Memory B cell (primary cell): ENCODE results near the gene BRF1.

Source experiments
- ATAC-seq: fragments of 150-1000 bp; cut with Tn5 transposase; 2 replicates; pipeline ENCODE4 v1.10.0; 2021; ENCODE audit warnings: low read depth, mild to moderate bottlenecking, moderate library complexity
- DNase-seq, 2 donors: peaks; one replicate each; pipeline ENCODE4 v3.0.0; 2022; ENCODE audit warnings: low spot score in 2 of 2
- H3K27ac Mint-ChIP-seq: one replicate; pipeline ENCODE4 v1.8.0; 2022; ENCODE audit warnings: mild to moderate bottlenecking, moderate library complexity, mixed read lengths
- H3K27me3 Mint-ChIP-seq: one replicate; pipeline ENCODE4 v1.8.0; 2022; ENCODE audit warnings: mixed read lengths
- H3K36me3 Mint-ChIP-seq: one replicate; pipeline ENCODE4 v1.8.0; 2022; ENCODE audit warnings: mild to moderate bottlenecking, mixed read lengths
- H3K4me1 Mint-ChIP-seq: one replicate; pipeline ENCODE4 v1.8.0; 2022; ENCODE audit warnings: mixed read lengths
- H3K4me3 Mint-ChIP-seq: one replicate; pipeline ENCODE4 v1.8.0; 2022; ENCODE audit warnings: mild to moderate bottlenecking, moderate library complexity, mixed read lengths
- H3K9me3 Mint-ChIP-seq: one replicate; pipeline ENCODE4 v1.8.0; 2022; ENCODE audit warnings: mixed read lengths

Gene BRF1

GRCh38 chr14:105220699-105221597 lies 79.9 kb downstream of the BRF1 start:
- ATAC-seq = no peak
- H3K4me3 Mint-ChIP-seq = no peak overlapping the region
- no peaks in the 10 kb centered on the region for H3K9me3 Mint-ChIP-seq
- no peak for DNase-seq
- H3K36me3 Mint-ChIP-seq = peaks cover 31% of the 10 kb centered on the region
- no peaks in the 10 kb centered on the region for H3K27me3 Mint-ChIP-seq
- H3K4me1 Mint-ChIP-seq = peaks cover 3% of the 10 kb centered on the region
- no peak overlapping the region for H3K27ac Mint-ChIP-seq

GRCh38 chr14:105219753-105220152 lies 81.0 kb downstream of the BRF1 start:
- H3K4me3 Mint-ChIP-seq = no peak overlapping the region
- DNase-seq (no peak), ATAC-seq (no peak)
- H3K9me3 Mint-ChIP-seq = no peaks in the 10 kb centered on the region
- H3K27ac Mint-ChIP-seq = no peak overlapping the region
- H3K36me3 Mint-ChIP-seq = peaks cover 31% of the 10 kb centered on the region
- H3K27me3 Mint-ChIP-seq = no peaks in the 10 kb centered on the region
- peaks cover 10% of the 10 kb centered on the region for H3K4me1 Mint-ChIP-seq

- no peak for DNase-seq
- no peaks in the 10 kb centered on the region for H3K9me3 Mint-ChIP-seq
- H3K4me1 Mint-ChIP-seq = peaks cover 10% of the 10 kb centered on the region
- H3K27ac Mint-ChIP-seq = no peak overlapping the region
- H3K36me3 Mint-ChIP-seq = peaks cover 29% of the 10 kb centered on the region
- no peaks in the 10 kb centered on the region for H3K27me3 Mint-ChIP-seq
- H3K4me3 Mint-ChIP-seq = no peak overlapping the region
- no peak for ATAC-seq
Observed at GRCh38 chr14:105219043-105219612, 81.7 kb downstream of the BRF1 start.

GRCh38 chr14:105218611-105219010 lies 82.2 kb downstream of the BRF1 start:
- ATAC-seq = no peak
- H3K27ac Mint-ChIP-seq = no peak overlapping the region
- no peaks in the 10 kb centered on the region for H3K9me3 Mint-ChIP-seq
- H3K4me1 Mint-ChIP-seq = peaks cover 10% of the 10 kb centered on the region
- no peak overlapping the region for H3K4me3 Mint-ChIP-seq
- H3K36me3 Mint-ChIP-seq = peaks cover 29% of the 10 kb centered on the region
- no peak for DNase-seq
- no peaks in the 10 kb centered on the region for H3K27me3 Mint-ChIP-seq

DNA sequence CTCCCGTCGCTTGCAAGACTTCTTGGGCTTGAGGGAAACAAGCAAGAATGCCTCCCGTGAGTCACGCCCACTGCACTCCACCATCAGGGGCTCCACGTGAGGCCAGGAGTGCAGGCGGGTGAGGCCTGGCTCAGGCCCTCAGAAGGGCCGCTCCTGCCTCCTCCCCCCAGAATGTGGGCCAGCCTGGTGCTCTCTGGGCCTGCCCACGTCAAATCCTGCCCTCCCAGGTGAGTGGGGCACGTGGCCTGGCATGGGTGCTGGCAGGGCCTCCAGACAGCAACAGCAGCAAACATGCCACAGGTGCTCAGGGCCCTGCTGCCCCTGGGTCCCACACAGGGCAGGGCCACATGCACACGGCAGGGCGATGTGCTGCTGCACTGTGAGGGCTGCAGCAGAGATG lies 83.0 kb downstream of the BRF1 start:
- no peak overlapping the region for H3K4me3 Mint-ChIP-seq
- peaks cover 24% of the 10 kb centered on the region for H3K36me3 Mint-ChIP-seq
- no peak overlapping the region for H3K27ac Mint-ChIP-seq
- no peak for ATAC-seq
- H3K4me1 Mint-ChIP-seq = peaks cover 7% of the 10 kb centered on the region
- no peaks in the 10 kb centered on the region for H3K27me3 Mint-ChIP-seq
- no peak for DNase-seq
- no peaks in the 10 kb centered on the region for H3K9me3 Mint-ChIP-seq

DNA sequence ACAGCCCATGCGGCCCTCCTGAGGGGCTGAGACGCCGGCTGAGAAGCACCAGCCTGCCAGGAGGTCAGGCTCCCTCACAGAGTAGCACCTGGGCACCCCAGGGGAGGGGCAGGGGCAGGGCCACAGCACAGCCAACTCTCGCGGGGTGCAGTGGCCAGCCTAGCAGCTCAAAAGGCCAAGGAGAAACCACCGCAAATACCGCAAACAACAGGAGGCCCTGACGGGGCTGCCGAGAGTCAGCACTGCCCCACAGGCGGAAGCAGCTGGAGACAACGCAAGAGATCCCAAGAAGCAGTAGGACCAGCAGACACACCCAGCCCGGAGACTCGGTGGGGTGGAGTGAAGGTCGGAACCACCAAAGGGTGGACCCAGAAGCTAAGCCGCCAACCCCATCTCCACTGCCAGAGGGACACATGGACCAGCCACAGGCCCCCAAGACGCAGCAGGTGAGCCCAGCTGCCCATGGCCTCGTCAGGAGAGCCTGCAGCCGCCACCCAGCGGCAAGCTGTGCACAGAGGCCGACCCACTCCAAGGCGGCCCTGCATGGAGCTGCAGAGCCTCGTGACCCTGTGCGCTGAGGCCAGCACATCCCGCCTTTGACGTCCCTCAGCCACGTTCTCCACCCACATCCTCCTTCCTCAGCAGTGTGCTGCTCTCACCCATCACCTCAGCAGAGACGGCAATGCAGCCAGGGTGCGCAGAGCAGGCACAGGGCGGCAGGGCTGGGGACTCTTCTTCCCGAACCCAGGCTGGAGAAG lies 84.1 kb downstream of the BRF1 start:
- H3K4me1 Mint-ChIP-seq = peaks cover 7% of the 10 kb centered on the region
- no peak overlapping the region for H3K4me3 Mint-ChIP-seq
- H3K36me3 Mint-ChIP-seq = peaks cover 26% of the 10 kb centered on the region
- H3K27ac Mint-ChIP-seq = no peak overlapping the region
- DNase-seq (no peak), ATAC-seq (no peak)
- H3K9me3 Mint-ChIP-seq = no peaks in the 10 kb centered on the region
- H3K27me3 Mint-ChIP-seq = no peaks in the 10 kb centered on the region

- Mint-ChIP-seq H3K36me3 (peaks cover 23% of the 10 kb centered on the region), H3K27ac (no peak overlapping the region), H3K9me3 (no peaks in the 10 kb centered on the region), H3K27me3 (no peaks in the 10 kb centered on the region), H3K4me3 (no peak overlapping the region), H3K4me1 (peaks cover 7% of the 10 kb centered on the region)
- ATAC-seq (no peak), DNase-seq (no peak)
Observed at GRCh38 chr14:105215602-105216001, 85.2 kb downstream of the BRF1 start.

GRCh38 chr14:105214324-105214915 lies 86.4 kb downstream of the BRF1 start:
- Mint-ChIP-seq H3K4me1 (peaks cover 7% of the 10 kb centered on the region), H3K9me3 (no peaks in the 10 kb centered on the region), H3K36me3 (peaks cover 26% of the 10 kb centered on the region), H3K27me3 (no peaks in the 10 kb centered on the region), H3K27ac (no peak overlapping the region), H3K4me3 (no peak overlapping the region)
- no peak for ATAC-seq
- no peak for DNase-seq

DNA sequence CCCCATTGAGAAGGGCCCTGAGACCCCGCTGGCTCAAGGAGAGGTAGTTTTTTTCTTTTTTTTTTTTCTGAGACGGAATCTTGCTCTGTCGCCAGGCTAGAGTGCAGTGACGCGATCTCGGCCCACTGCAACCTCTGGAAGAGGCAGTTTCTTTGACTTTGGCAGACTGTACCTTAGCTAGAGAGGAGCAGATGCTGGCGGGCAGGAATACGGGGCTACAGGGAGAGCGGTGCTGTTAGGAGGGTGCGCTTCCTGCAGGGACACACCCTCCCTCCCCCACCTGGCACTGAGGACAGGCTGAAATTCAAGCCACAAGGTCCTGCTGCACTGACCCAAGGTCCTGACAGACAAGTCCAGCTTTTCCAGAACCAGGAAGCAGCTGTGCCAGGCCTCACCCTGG lies 87.4 kb downstream of the BRF1 start:
- no peaks in the 10 kb centered on the region for H3K27me3 Mint-ChIP-seq
- H3K27ac Mint-ChIP-seq = no peak overlapping the region
- peaks cover 21% of the 10 kb centered on the region for H3K36me3 Mint-ChIP-seq
- H3K4me3 Mint-ChIP-seq = no peak overlapping the region
- DNase-seq (no peak), ATAC-seq (no peak)
- H3K4me1 Mint-ChIP-seq = peaks cover 7% of the 10 kb centered on the region
- H3K9me3 Mint-ChIP-seq = no peaks in the 10 kb centered on the region

DNA sequence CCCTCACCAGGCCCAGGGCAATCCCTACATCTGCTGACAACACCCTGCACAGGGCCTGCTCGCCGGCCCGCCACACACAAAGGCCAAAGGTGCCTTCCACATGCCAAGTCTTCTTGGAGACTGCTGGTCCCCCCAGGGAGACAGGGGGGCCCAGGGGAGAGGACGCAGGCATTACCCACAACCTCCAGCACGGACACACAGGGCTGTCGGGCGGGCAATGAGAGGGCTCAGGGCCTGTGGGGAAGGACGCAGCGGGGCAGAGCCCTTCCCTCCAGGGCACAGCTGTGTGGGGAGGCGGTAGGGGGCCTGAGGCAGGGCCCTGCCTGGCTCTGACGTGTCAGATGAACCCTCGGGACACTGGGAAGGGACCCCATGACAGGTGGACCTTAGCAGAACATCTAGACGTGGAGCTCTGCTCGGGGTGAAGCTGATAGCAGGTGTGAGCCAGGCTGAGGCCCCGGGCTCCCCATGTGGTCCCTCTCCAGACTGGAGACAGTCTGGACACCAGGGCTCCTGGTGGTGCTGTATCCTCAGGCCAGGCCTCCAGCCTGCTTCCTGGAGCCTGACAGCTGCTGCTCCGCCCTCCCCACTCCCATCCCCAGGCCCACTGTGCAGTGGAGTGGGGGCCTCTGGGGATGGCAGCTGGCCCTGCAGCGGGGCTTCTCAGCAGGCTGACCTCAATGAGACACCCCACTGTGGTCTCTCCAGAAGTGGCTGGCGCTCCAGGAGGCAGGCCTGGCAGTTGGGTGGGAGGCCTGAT lies 88.1 kb downstream of the BRF1 start:
- H3K36me3 Mint-ChIP-seq = peaks cover 19% of the 10 kb centered on the region
- ATAC-seq (no peak), DNase-seq (no peak)
- no peaks in the 10 kb centered on the region for H3K27me3 Mint-ChIP-seq
- no peaks in the 10 kb centered on the region for H3K9me3 Mint-ChIP-seq
- no peak overlapping the region for H3K4me3 Mint-ChIP-seq
- H3K4me1 Mint-ChIP-seq = peaks cover 7% of the 10 kb centered on the region
- no peak overlapping the region for H3K27ac Mint-ChIP-seq

- DNase-seq = no peak
- peaks cover under 1% of the 10 kb centered on the region for H3K27me3 Mint-ChIP-seq
- H3K4me3 Mint-ChIP-seq = no peak overlapping the region
- ATAC-seq = no peak
- peaks cover 7% of the 10 kb centered on the region for H3K4me1 Mint-ChIP-seq
- H3K9me3 Mint-ChIP-seq = no peaks in the 10 kb centered on the region
- no peak overlapping the region for H3K27ac Mint-ChIP-seq
- H3K36me3 Mint-ChIP-seq = peaks cover 16% of the 10 kb centered on the region
Observed at GRCh38 chr14:105211758-105212089, 89.1 kb downstream of the BRF1 start.

- no peak overlapping the region for H3K4me3 Mint-ChIP-seq
- ATAC-seq (no peak), DNase-seq (no peak)
- H3K27ac Mint-ChIP-seq = no peak overlapping the region
- H3K4me1 Mint-ChIP-seq = peaks cover 7% of the 10 kb centered on the region
- H3K27me3 Mint-ChIP-seq = peaks cover 4% of the 10 kb centered on the region
- peaks cover 16% of the 10 kb centered on the region for H3K36me3 Mint-ChIP-seq
- no peaks in the 10 kb centered on the region for H3K9me3 Mint-ChIP-seq
Observed at GRCh38 chr14:105211086-105211757, 89.6 kb downstream of the BRF1 start.
